ENCODE measurements around the gene MPPED1.

DNA sequence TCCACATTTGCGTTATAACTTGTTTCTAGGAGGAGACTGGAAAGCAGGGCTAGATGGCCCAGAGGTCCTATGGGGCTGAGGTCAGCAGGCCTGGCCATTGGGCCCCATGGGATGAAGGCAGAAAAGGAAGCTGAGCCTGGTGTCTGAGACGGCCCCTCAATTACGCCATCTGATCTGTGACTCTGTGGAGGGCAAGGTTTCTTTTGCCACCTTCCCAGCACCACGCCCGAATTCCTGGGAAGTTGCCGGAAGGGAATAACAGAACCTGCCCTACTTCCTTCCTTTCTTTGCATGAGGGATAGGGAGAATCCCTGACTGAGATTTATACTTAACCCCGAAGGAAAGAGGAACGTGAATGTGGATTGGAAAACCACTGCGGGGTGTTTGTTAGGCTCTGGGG is 118.1 kb downstream of the MPPED1 start:
- TF ChIP-seq ZBTB7A (IDR thresholded peaks at IDR 0.05; ENCODE audit: low read depth) = no peak
- no peak for TF ChIP-seq NFIC (IDR thresholded peaks at IDR 0.05)
- TF ChIP-seq, protein P1, sequence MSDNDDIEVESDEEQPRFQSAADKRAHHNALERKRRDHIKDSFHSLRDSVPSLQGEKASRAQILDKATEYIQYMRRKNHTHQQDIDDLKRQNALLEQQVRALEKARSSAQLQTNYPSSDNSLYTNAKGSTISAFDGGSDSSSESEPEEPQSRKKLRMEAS (IDR thresholded peaks at IDR 0.05) = no peak
- TF ChIP-seq TAF1 (IDR thresholded peaks at IDR 0.05; ENCODE audit: low read depth) = no peak
- TF ChIP-seq EP300 (IDR thresholded peaks at IDR 0.05; ENCODE audit: borderline replicate concordance) = no peak
- no peak for TF ChIP-seq CREB1 (IDR thresholded peaks at IDR 0.05; ENCODE audit: low read depth)
- TF ChIP-seq, protein P2, sequence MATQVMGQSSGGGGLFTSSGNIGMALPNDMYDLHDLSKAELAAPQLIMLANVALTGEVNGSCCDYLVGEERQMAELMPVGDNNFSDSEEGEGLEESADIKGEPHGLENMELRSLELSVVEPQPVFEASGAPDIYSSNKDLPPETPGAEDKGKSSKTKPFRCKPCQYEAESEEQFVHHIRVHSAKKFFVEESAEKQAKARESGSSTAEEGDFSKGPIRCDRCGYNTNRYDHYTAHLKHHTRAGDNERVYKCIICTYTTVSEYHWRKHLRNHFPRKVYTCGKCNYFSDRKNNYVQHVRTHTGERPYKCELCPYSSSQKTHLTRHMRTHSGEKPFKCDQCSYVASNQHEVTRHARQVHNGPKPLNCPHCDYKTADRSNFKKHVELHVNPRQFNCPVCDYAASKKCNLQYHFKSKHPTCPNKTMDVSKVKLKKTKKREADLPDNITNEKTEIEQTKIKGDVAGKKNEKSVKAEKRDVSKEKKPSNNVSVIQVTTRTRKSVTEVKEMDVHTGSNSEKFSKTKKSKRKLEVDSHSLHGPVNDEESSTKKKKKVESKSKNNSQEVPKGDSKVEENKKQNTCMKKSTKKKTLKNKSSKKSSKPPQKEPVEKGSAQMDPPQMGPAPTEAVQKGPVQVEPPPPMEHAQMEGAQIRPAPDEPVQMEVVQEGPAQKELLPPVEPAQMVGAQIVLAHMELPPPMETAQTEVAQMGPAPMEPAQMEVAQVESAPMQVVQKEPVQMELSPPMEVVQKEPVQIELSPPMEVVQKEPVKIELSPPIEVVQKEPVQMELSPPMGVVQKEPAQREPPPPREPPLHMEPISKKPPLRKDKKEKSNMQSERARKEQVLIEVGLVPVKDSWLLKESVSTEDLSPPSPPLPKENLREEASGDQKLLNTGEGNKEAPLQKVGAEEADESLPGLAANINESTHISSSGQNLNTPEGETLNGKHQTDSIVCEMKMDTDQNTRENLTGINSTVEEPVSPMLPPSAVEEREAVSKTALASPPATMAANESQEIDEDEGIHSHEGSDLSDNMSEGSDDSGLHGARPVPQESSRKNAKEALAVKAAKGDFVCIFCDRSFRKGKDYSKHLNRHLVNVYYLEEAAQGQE (IDR thresholded peaks at IDR 0.05; ENCODE audit: low read depth) = no peak
- TF ChIP-seq TCF12 (IDR thresholded peaks at IDR 0.05; ENCODE audit: low read depth) = no peak
- no peak for TF ChIP-seq TEAD4 (IDR thresholded peaks at IDR 0.05)
- no peak for TF ChIP-seq CEBPB (IDR thresholded peaks at IDR 0.05)
- no peak for TF ChIP-seq FOXM1 (IDR thresholded peaks at IDR 0.05; ENCODE audit: borderline replicate concordance, low read depth)
- TF ChIP-seq YY1 (IDR thresholded peaks at IDR 0.05; ENCODE audit: low read depth) = no peak
- TF ChIP-seq RAD21 (IDR thresholded peaks at IDR 0.05; ENCODE audit: low read depth) = no peak
- TF ChIP-seq EGR1 (IDR thresholded peaks at IDR 0.05) = no peak
